NCI-H128 (cell line): ENCODE results near the gene SLC18A2.

Experiments used
- DNase-seq: peaks from one replicate; lab custom pipeline; 2025; ENCODE audit not compliant: unreplicated experiment; lab: John Stamatoyannopoulos, UW

The SLC18A2 gene

GRCh38 chr10:117237401-117237991, 3.4 kb upstream of the SLC18A2 start:
- DNase-seq, result no peak

GRCh38 chr10:117239051-117239450, 1.9 kb upstream of the SLC18A2 start:
- DNase-seq, result no peak

- no peak for DNase-seq
Measured at GRCh38 chr10:117239721-117240620, 943 bp upstream of the SLC18A2 start.

- DNase-seq, result no peak
Measured at GRCh38 chr10:117241541-117242462, 888 bp downstream of the SLC18A2 start.

- no peak for DNase-seq
Measured at GRCh38 chr10:117242463-117242832, 1.5 kb downstream of the SLC18A2 start.

- DNase-seq, result no peak
Measured at GRCh38 chr10:117246997-117247671, 6.2 kb downstream of the SLC18A2 start.

- no peak for DNase-seq
Measured at GRCh38 chr10:117248750-117249465, 8.0 kb downstream of the SLC18A2 start.

GRCh38 chr10:117249493-117250093, 8.7 kb downstream of the SLC18A2 start:
- DNase-seq, result no peak

- DNase-seq, result no peak
Measured at GRCh38 chr10:117250411-117250810, 9.5 kb downstream of the SLC18A2 start.

- no peak for DNase-seq
Measured at GRCh38 chr10:117253908-117254307, 13.0 kb downstream of the SLC18A2 start.

- no peak for DNase-seq
Measured at GRCh38 chr10:117254338-117254737, 13.4 kb downstream of the SLC18A2 start.

GRCh38 chr10:117254774-117255735, 14.1 kb downstream of the SLC18A2 start:
- DNase-seq, result no peak

GRCh38 chr10:117255835-117256460, 15.0 kb downstream of the SLC18A2 start:
- no peak for DNase-seq

- DNase-seq, result no peak
Measured at GRCh38 chr10:117256910-117257309, 16.0 kb downstream of the SLC18A2 start.

GRCh38 chr10:117257721-117258120, 16.8 kb downstream of the SLC18A2 start:
- DNase-seq, result no peak

- DNase-seq, result no peak
Measured at GRCh38 chr10:117259279-117259678, 18.4 kb downstream of the SLC18A2 start.

GRCh38 chr10:117260084-117260483, 19.2 kb downstream of the SLC18A2 start:
- DNase-seq, result no peak

GRCh38 chr10:117261501-117261900, 20.6 kb downstream of the SLC18A2 start:
- no peak for DNase-seq
